ENCODE measurements around the gene G0S2.
A peak's percentile ranks its signal among the peaks of the same experiment; 100 is the strongest.

The G0S2 gene

GRCh38 chr1:209674957-209675564 lies at the start of gene G0S2:
TSS of gene G0S2 (plus strand) at chr1:209675412. CDS start at chr1:209675685, 273 bp downstream.
- no peak for DNase-seq

GRCh38 chr1:209625791-209626285 lies 49.4 kb upstream of the G0S2 start:
- no peak for DNase-seq

DNA sequence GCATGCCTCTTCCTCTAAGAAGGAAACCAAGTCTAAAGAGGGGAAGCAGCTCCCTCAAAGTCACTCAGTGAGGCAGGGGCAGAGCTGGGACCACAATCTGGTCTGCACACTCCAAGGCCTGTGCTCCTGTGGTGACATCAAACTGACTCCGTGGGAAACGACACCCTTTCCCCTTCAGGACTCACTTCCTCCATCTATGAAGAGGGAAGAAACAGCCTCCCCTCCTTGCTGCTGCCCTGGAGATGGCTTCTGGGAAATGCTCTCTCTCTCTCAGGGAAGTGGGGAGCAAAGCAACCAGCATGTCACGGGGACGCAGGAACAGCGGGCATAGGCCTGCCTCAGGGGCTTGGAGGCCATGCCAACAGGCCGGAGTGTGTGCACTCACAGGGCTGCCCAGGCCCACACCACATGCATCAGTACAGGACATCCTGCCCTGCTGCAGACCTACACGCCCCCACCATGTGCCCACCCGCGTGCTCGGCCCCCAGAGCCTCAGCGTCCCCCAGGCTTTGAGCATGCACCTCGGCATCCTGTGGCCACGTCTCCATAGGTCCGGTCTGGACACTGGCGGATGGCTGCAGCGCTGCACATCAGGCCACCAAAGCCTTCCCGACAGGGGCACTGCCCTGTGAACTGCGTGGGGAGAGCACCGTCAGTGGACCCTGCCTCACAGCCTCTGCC lies 48.7 kb upstream of the G0S2 start:
- no peak for DNase-seq

DNA sequence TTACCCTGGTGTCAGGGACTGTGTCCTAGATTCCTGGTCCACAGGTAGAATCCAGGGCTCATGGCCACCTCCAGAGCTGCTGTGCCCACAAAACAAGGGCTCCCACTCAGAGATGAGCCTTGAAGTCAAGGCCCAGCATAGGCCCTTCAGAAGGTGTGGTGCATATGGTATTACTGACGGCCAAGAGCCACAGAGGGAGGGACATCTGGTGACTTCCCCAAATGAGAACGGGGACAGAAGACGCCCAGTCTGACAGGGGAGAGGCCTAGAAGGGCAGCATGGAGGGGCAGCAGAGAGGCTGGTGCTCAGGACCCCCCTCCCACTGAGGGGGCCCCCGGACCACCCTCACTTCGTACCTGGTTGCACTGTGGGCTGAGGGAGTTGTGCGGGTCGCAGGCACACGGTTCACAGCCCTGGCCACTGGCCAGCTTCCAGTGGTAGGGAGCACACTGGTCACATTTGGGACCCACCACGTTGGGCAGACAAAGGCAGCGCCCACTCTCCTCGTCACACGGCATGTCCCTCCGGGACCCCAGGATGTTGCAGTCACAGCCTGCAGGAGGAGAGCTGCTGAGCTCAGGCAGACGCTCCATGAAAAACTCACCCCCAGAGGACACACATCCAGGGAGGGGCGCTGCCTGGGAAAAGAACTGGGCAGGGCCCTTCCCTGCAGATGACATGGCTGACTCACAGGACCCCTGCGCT lies 48.0 kb upstream of the G0S2 start:
- no peak for DNase-seq

DNA sequence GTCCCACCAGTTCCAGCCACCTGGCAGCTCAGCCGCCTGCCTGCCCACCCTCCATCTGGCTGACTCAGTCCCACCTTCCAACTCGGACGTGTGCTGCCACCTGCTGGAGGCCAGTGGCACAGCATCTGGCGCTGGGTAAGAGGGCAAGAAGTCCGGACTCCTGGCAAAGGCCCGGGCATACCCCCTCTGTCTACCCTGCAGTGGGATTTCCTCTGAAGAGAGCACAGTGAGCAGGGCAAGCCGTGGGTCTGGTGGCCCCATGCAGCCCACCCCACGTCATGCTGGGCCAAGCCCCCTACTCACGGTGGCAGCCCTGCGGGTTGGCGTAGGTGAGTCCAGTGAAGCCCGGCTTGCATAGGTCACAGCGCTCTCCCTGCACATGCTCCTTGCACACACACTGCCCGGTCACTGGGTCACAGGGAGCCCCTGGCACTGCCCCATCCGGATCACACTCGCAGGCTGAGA lies 47.4 kb upstream of the G0S2 start:
- peak; percentile 35 for DNase-seq

DNA sequence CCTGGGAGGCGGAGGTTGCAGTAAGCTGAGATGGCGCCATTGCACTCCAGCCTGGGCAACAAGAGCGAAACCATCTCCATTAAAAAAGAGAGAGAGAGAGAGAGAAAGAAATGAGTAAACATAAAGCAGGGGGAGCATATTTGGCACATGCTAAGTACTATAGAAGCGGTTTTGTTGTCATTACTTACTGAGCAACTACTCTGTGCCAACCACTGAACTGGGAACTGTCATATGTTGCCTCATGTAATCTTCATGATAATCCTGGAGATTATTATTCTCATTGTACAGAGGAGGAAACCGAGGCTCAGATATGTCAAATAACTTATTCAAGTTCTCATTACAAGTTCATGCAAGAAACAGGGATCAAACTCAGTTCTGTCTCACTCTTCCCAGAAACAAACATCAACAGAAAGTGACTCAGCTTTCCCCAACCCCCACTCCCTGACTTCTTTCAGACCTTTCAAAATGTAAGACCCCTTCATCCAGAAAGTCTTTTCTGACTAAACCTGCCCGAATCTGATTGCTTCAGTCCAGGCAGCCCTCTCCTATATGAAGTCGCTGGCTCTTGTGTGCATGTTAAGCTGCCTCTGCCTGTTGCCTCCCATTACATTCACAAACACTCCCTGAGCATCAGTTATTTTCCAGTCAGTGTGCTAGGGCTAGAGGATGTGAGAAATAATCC lies 46.5 kb upstream of the G0S2 start:
- DNase-seq, result no peak

GRCh38 chr1:209629621-209630382 lies 45.4 kb upstream of the G0S2 start:
- DNase-seq, result no peak

DNA sequence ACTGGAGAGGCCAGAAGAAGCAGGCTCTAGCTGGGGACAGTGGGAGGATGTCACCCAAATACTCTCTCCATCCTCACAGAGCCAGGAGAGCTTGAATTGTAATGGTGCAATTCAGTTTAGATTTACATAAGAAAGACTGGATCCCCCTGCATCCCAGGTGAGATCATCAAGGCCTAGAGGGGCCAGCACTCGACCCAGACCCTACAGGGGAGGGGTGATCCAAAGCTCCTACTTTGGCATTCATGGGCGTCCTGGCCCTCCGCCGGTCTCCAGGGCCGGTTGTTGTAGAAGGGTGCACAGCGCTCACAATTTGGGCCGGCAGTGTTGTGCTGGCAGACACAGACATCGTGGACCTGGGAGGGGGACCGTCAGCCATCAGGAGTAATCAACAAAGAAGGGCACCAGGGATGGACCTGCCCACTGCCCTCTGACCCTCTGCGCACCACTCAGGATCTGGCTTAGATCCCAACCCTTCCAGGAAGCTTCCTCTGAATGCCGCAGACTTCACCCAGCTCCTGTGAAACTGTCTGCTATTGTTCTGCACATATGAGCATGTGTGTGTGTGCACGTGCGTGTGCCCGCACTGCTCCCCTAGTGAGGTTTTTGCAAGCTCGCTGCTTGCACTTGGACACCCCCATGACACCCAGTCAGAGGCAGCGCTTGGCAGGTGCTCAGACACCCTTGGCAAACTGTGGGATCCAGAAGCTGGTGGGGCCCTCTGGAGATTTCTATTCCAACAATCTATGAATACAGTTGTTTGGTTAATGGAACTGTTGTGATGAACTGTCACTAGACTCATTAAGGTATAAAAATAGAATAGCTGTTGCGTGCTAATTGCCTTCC lies 44.6 kb upstream of the G0S2 start:
- no peak for DNase-seq

GRCh38 chr1:209633335-209633997 lies 41.7 kb upstream of the G0S2 start:
- DNase-seq, result no peak

DNA sequence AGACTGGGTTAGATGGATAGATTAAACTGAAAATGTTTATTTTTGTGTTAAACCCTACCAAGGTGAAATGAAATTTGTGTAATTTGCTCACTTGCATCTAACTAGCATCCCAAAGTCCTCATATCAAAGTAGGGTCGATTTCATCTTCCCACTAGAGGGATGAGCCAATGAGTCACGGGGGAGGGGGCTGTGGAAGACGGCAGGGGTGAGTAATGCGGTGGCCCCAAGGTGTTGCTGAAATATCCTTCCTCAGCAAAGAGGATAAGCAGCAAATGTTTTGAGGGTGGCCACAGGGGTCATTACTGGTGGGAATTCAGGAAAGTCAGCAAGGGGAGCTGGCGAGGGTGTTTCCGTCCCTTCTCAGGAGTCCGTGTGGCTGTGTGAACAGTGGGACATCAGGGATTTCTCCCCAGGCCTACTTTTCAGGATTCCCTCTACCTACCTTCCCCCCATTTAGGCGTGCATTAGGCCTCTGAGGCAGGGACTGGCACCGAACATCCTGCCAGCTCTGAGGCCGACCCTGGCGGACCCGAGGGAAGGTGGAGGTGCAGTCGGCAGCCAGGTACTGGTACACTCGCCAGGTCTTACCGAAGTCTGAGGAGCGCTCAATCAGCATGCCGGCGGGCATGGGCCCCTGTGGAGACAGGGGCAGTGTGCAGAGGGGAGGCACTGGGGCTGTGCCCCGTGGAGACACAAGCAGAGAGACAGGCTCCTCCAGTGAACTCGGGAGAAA lies 41.0 kb upstream of the G0S2 start:
- DNase-seq, result no peak

- no peak for DNase-seq
Observed at GRCh38 chr1:209635850-209636249, 39.4 kb upstream of the G0S2 start.

- DNase-seq, result no peak
Observed at GRCh38 chr1:209641832-209642172, 33.4 kb upstream of the G0S2 start.

DNA sequence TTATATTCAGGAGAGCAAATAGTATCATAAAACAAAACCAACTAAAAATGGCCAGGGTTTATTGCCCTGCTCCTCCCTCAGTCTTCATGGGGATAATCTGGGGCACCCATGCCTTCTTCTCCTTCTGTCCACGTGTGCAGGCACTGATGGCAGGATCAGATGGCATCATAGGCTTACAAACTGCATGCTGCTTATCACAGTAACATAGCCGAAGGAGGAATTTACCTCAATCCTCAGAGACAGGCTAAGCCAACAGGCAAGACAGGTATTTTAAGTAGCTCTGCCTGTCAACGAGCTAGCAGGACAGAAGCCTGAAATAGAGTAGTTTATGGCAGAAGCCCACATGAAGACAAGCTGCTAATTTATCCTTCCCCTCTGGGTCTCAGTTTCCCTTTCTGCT lies 32.4 kb upstream of the G0S2 start:
- no peak for DNase-seq

- no peak for DNase-seq
Observed at GRCh38 chr1:209643285-209644020, 31.8 kb upstream of the G0S2 start.

GRCh38 chr1:209645574-209646452 lies 29.4 kb upstream of the G0S2 start:
- DNase-seq, result no peak

- DNase-seq, result no peak
Observed at GRCh38 chr1:209646558-209646957, 28.7 kb upstream of the G0S2 start.

GRCh38 chr1:209647156-209647555 lies 28.1 kb upstream of the G0S2 start:
- no peak for DNase-seq

GRCh38 chr1:209648346-209648745 lies 26.9 kb upstream of the G0S2 start:
- no peak for DNase-seq

All from GDM1 (cell line).